ENCODE data around the gene DAPL1.

The DAPL1 gene

GRCh38 chr2:158795195-158795924 lies at the start of gene DAPL1:
Gene DAPL1, plus strand, starts transcription at chr2:158795317. Its CDS starts 56 bp downstream, at chr2:158795373.
- no peak for DNase-seq (ENCODE audit: low read depth)
- H3K4me3 ChIP-seq (ENCODE audit: low read length) = no peak within 1 kb of the TSS
- no peak for TF ChIP-seq CTCF (conservative IDR thresholded peaks at IDR 0.05; ENCODE audit: low read length)

- TF ChIP-seq CTCF (conservative IDR thresholded peaks at IDR 0.05; ENCODE audit: low read length) = no peak
Measured at GRCh38 chr2:158745866-158746382, 49.2 kb upstream of the DAPL1 start.

GRCh38 chr2:158746488-158746887 lies 48.6 kb upstream of the DAPL1 start:
- no peak for DNase-seq (ENCODE audit: low read depth)
- TF ChIP-seq CTCF (conservative IDR thresholded peaks at IDR 0.05; ENCODE audit: low read length) = no peak
- no peak overlapping the region for H3K4me3 ChIP-seq (ENCODE audit: low read length)

More at GRCh38 chr2:158745866-158746382, 49.2 kb upstream of the DAPL1 start:
- H3K4me3 ChIP-seq (ENCODE audit: low read length) = no peak overlapping the region
- DNase-seq (ENCODE audit: low read depth) = no peak

- no peak for DNase-seq (ENCODE audit: low read depth)
- no peak for TF ChIP-seq CTCF (conservative IDR thresholded peaks at IDR 0.05; ENCODE audit: low read length)
- H3K4me3 ChIP-seq (ENCODE audit: low read length) = no peak overlapping the region
Measured at GRCh38 chr2:158747281-158747680, 47.8 kb upstream of the DAPL1 start.

GRCh38 chr2:158748926-158749590 lies 46.1 kb upstream of the DAPL1 start:
- no peak for TF ChIP-seq CTCF (conservative IDR thresholded peaks at IDR 0.05; ENCODE audit: low read length)
- H3K4me3 ChIP-seq (ENCODE audit: low read length) = no peak overlapping the region
- DNase-seq (ENCODE audit: low read depth) = no peak

GRCh38 chr2:158750458-158751125 lies 44.5 kb upstream of the DAPL1 start:
- H3K4me3 ChIP-seq (ENCODE audit: low read length) = no peak overlapping the region
- no peak for TF ChIP-seq CTCF (conservative IDR thresholded peaks at IDR 0.05; ENCODE audit: low read length)
- DNase-seq (ENCODE audit: low read depth) = no peak

All from AG10803 (cell line).